NCI-H460 (cell line): ENCODE measurements around the gene COL25A1. TPM values are rescaled to one million over a fixed set of nuclear protein-coding genes. Genes with fewer than 3 reads are reported as not detected.
"Not testable (repeated sequence)": the region's sequence is repeated elsewhere in the genome, so short reads cannot be mapped to it uniquely, and the experiment has no call there.

Source experiments
- DNase-seq: peaks from one replicate; pipeline ENCODE4 v3.0.0-alpha.2; 2016; ENCODE audit warnings: low read depth; ENCODE audit errors: extremely low read depth
- total RNA-seq: library from RNA; depleted of rRNA; stranded (reverse); fragments of >200 nt; shearing (Covaris generic); gene quantifications from 2 replicates; pipeline ENCODE4 v1.2.3, GENCODE V29; 2014

Gene COL25A1
- total RNA-seq, 1 experiment from 2014 or later, result 0.02 TPM

- DNase-seq, result no peak
These were observed 168.2 kb downstream of the COL25A1 start for GRCh38 chr4:109134268-109134667.

- DNase-seq, result no peak
These were observed 170.9 kb downstream of the COL25A1 start for GRCh38 chr4:109131559-109131958.

- DNase-seq, result no peak
These were observed 173.9 kb downstream of the COL25A1 start for GRCh38 chr4:109128589-109128988.

- no peak for DNase-seq
These were observed 174.6 kb downstream of the COL25A1 start for GRCh38 chr4:109127866-109128265.

DNA sequence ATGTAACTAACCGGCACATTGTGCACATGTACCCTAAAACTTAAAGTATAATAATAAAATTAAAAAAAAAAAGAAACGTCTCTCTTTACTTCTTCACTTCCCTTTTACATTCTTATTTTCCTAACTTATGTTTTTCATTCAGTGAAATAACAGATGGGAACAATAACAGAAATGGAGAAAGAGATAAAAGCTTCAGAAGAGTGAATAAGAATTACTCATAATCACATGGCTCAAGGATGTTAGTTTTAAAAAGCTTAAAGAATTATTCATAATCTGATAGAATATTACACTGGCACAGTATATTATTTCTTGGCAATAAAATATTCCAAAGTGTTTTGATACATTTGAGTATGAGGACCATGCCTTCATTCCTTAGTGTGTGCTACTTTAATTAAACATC lies 175.6 kb downstream of the COL25A1 start:
- DNase-seq, result no peak

GRCh38 chr4:109125084-109125483 lies 177.4 kb downstream of the COL25A1 start:
- no peak for DNase-seq

DNA sequence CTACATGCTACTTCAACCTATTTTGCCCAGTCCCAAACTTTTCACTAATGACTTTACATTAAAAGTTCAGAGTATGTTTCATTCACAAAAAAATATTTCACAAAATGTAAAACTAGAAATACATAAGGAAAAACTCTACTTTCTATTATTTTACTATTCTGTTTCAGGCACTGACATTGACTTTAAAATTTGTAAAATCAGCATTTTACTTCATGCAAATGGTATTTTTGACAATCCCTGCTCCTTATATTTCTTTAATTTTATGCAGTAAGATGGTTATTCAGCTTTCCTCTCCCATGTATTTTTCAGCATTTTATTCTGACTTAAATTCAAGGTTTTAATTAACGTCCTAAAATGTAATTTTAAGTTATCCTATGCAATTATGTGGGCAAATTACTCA lies 178.5 kb downstream of the COL25A1 start:
- no peak for DNase-seq

- DNase-seq, result no peak
These were observed 180.9 kb downstream of the COL25A1 start for GRCh38 chr4:109121561-109121960.

DNA sequence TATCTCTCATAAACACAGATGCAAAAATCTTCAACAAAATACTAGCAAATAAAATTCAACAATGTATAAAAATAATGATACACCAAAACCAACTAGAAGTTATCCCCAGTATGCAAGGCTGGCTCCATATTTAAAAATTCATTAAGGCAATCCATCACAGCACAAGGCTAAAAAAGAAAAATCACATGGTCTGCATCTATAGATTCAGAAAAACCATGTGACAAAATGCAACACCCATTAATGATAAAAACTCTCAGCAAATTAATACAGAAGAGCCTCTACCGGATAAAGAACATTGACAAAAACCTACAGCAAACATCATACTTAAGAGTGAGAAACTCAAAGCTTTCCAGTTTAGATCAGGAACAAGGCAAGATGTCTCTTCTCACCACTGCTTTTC lies 182.6 kb downstream of the COL25A1 start:
- DNase-seq, result no peak

DNA sequence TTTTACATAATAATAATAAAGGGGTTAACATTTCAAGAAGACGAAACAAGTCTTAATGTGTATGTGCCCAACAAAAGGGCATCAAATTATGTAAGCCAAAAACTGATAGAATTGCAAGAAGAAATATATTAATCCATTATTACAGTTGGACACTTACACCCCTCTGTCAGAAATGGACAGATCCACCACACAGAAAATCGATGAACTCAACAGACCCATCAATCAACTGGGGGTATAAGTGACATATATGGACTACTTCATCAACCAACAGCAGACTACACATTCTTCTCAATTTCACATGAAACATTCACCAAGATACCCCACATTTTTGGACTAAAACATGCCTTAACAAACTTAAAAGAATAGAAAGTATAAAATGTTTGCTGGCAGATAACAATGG lies 183.8 kb downstream of the COL25A1 start:
- no peak for DNase-seq

- no peak for DNase-seq
These were observed 188.0 kb downstream of the COL25A1 start for GRCh38 chr4:109114501-109114900.

GRCh38 chr4:109113521-109113920 lies 188.9 kb downstream of the COL25A1 start:
- DNase-seq, result no peak

DNA sequence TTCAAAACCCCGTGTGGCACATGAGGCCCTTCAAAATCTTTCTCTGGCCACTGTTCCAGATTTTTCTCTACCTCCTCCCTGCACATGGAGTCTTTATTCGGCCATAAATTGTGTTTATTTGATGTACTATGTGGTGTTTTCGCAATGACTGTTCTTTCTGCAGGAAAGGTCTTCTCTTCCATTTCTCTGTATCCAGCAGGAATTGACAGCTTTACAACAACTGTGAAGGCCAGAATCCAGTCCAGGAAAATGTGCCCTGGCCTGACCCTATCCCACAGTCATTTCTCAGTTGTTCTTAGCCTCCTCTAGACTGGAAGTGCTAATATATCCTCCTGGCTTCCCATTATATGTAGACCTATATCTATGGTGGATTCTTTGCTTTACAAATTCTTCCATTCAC lies 191.4 kb downstream of the COL25A1 start:
- no peak for DNase-seq

- not testable (repeated sequence) for DNase-seq
These were observed 194.2 kb downstream of the COL25A1 start for GRCh38 chr4:109108215-109108614.

- DNase-seq, result no peak
These were observed 208.4 kb downstream of the COL25A1 start for GRCh38 chr4:109094056-109094455.

GRCh38 chr4:109091727-109092409 lies 210.6 kb downstream of the COL25A1 start:
- DNase-seq, result no peak

DNA sequence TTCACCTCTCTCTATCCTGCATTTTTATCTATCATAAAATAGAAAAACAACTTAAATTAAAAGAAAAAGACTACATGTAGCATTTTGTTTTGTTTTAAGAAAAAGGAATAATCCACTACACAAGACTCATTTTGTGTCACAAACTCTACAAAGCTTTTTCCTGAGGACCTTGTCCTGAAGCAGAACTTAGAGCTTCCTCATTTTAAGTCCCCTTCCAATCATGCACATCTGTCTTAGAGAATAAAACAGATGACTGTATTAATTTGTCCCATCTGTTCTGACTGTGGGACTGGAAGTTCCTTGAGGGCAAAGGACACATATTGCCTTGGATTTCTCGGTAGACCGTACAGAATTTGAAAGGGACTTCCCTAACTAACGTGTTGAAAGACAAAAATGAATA lies 218.5 kb downstream of the COL25A1 start:
- no peak for DNase-seq

GRCh38 chr4:109079731-109080130 lies 222.7 kb downstream of the COL25A1 start:
- no peak for DNase-seq

DNA sequence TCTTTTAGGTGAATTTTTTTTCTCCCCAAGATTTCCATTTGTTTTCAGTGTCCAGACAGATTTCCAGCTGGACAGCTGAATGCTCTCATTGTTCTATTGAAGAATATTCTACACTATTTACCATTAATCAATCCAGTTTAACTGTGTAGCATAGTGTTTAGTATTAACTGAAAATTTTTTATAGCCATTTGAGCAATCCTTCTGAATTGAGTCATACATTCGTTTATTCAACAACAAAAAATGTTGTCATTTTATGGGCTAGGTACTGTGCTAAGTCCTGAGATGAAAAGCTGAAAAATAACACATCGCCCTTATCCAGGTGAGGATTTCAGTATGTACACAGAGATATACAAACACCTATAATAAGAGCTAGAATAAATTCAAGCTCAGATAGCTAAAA lies 223.3 kb downstream of the COL25A1 start:
- no peak for DNase-seq

DNA sequence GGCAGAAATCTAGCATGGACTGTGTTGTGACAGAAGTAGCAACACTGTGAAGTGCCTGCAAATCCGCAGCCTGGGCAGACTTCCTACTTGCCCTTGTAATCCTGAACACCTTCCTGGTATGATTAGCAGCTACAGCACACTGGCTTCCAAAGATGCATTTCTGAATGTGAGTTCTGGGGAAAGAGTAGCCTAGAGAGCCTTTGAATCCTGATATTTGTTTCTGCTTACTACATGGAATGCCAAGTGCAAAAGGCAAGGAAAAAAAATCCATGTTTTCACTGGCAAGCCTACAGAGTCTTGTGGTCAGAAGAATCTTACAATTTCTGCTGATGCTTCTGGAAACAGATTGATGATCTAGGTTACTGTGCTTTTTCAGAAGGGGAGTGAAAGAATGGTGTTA lies 223.7 kb downstream of the COL25A1 start:
- no peak for DNase-seq

DNA sequence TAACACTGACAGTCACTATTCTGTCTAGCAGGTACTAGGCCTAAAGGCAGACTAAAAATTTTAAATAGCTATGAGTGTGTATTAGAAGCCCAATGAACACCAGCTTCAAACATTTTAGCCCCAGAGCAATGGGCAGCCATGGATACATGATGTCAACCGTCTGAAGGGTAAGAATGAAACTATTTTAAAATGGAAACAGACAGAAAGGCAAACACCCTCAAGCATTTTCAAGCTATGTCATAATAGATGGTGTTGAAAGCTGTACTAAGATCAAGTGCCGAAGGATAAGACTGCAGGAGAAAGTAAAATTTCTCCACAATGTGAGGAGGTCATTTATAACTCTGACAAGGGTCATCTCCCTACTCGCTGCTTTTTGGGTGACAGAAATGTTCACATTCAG lies 225.0 kb downstream of the COL25A1 start:
- no peak for DNase-seq

DNA sequence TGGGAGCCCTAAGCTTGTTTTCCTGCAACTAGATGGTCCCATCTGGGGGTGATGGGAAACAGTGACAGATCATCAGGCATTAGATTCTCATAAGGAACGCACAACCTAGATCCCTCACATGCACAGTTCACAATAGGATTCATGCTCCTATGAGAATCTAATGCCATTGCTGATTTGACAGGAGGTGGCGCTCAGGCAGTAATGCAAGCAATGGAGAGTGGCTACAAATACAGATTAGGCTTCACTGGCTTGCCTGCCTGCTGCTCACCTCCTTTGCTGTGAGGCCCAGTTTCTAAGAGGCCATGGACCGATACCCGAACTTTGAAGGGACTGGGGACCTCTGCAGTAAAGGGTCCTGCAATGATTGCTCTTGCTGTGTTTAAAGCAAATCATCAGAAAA lies 225.7 kb downstream of the COL25A1 start:
- not testable (repeated sequence) for DNase-seq

GRCh38 chr4:109075621-109076020 lies 226.8 kb downstream of the COL25A1 start:
- DNase-seq, result no peak
